Effector memory CD8-positive, alpha-beta T cell (primary cell): ENCODE measurements around the gene DDOST.
"Not testable (repeated sequence)": the region's sequence is repeated elsewhere in the genome, so short reads cannot be mapped to it uniquely, and the experiment has no call there.

ENCODE experiments used
- ATAC-seq: fragments of 150-1000 bp; cut with Tn5 transposase; replicated peaks from 2 replicates; pipeline ENCODE4 v1.10.0; 2021; ENCODE audit warnings: mild to moderate bottlenecking, moderate library complexity
- DNase-seq, 3 experiments: peaks; one replicate each; pipeline ENCODE4 v3.0.0; 2021
- H3K27ac Mint-ChIP-seq, 2 donors: one replicate each; pipeline ENCODE4 v1.8.0; 2022; ENCODE audit warnings: mild to moderate bottlenecking in 2 of 2, mixed read lengths in 2 of 2, moderate library complexity in 2 of 2
- H3K27me3 Mint-ChIP-seq, 2 donors: one replicate each; pipeline ENCODE4 v1.8.0; 2022; ENCODE audit warnings: mixed read lengths in 2 of 2
- H3K36me3 Mint-ChIP-seq: one replicate; pipeline ENCODE4 v1.8.0; 2022; ENCODE audit warnings: mild to moderate bottlenecking, moderate library complexity, mixed read lengths; ENCODE audit not compliant: insufficient read depth
- H3K4me1 Mint-ChIP-seq, 2 donors: one replicate each; pipeline ENCODE4 v1.8.0; 2022; ENCODE audit warnings: low read depth in 2 of 2, mixed read lengths in 2 of 2
- H3K4me3 Mint-ChIP-seq, 2 donors: one replicate each; pipeline ENCODE4 v1.8.0; 2022; ENCODE audit warnings: mild to moderate bottlenecking in 2 of 2, mixed read lengths in 2 of 2, moderate library complexity in 2 of 2
- H3K9me3 Mint-ChIP-seq, 2 donors: one replicate each; pipeline ENCODE4 v1.8.0; 2022; ENCODE audit warnings: mixed read lengths in 2 of 2

DDOST gene

DNA sequence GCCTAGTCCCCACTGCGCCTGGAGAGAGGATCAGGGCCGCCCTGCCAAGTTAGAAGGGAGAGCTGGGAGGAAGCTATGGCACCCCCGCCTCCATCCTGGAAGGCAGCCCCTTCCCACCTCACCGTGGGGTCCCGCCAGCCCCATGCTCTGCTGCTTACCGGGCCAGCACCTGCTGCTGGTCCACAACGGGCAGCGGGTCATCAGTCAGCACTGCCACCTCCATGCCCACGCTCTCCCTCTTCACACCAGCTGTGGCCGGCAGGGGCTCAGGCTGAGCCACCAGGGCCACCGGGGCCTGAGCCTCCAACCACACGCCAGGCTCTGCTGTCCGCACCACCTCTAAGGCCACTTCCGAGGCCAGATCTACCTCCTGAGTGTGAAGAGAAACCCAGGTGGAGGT is 23.5 kb upstream of the DDOST start:
- DNase-seq, result no peak
- Mint-ChIP-seq H3K36me3 (peaks cover 8% of the 10 kb centered on the region), H3K9me3 (no peaks in the 10 kb centered on the region), H3K4me1 (peaks cover 0 to 4% of the 10 kb centered on the region in 2 donors), H3K4me3 (no peak overlapping the region), H3K27ac (no peak overlapping the region), H3K27me3 (peaks cover 22 to 37% of the 10 kb centered on the region in 2 donors)
- no peak for ATAC-seq

DNA sequence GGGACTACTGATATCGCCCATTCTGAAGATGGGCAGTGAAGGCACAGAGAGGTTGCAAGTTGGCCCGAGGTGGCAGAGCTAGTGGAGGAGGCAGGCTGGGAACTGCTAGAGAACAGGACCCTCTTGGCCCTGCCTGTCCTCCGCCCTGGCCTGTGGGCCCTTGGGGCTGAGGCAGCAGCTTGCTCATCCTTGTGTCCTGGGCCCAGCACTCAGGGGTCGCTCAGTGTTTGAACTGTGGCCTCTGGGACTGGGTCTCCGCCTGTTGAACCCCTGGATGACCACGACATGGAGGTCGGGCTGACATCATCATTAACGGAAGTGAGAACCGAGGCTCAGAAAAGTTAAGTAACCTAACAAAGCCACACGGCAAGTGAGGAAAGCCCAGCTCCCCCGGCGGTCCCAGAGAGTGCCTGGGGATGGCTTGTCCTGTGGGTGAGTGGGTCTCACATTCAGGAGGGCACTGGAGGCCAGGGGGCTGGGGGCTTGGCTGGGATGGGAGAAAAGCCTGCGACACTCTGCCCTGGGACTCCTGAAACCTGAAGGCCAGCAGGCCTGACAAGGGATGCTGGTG is 23.0 kb upstream of the DDOST start:
- Mint-ChIP-seq H3K36me3 (peaks cover 8% of the 10 kb centered on the region), H3K27me3 (peaks cover 22 to 37% of the 10 kb centered on the region in 2 donors), H3K4me3 (no peak overlapping the region), H3K9me3 (no peaks in the 10 kb centered on the region), H3K27ac (no peak overlapping the region), H3K4me1 (peaks cover 0 to 4% of the 10 kb centered on the region in 2 donors)
- no peak for DNase-seq
- no peak for ATAC-seq

DNA sequence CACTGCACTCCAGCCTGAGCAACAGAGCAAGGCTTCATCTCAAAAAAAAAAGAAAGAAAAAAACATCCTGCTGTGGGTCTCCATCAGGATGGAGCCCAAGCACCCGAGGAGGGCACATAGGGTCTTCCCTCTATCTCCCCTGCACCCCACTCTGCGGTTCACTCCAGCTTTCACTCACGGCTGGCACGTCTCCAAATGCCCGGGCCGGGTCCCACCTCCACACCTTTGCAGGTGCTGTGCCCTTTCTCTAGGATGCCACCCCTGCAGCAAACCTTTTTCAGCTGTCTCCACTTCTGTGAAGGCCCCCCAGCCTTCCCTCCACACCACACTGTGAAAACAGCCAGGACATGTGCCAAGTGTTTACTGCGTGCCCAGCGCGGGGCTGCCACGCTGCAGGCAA is 22.4 kb upstream of the DDOST start:
- Mint-ChIP-seq H3K27ac (no peak overlapping the region), H3K27me3 (peaks cover 26 to 37% of the 10 kb centered on the region in 2 donors), H3K4me1 (peaks cover 5% of the 10 kb centered on the region in 2 donors), H3K9me3 (no peaks in the 10 kb centered on the region), H3K36me3 (peaks cover 8% of the 10 kb centered on the region), H3K4me3 (no peak overlapping the region)
- DNase-seq, result no peak
- ATAC-seq, result no peak

DNA sequence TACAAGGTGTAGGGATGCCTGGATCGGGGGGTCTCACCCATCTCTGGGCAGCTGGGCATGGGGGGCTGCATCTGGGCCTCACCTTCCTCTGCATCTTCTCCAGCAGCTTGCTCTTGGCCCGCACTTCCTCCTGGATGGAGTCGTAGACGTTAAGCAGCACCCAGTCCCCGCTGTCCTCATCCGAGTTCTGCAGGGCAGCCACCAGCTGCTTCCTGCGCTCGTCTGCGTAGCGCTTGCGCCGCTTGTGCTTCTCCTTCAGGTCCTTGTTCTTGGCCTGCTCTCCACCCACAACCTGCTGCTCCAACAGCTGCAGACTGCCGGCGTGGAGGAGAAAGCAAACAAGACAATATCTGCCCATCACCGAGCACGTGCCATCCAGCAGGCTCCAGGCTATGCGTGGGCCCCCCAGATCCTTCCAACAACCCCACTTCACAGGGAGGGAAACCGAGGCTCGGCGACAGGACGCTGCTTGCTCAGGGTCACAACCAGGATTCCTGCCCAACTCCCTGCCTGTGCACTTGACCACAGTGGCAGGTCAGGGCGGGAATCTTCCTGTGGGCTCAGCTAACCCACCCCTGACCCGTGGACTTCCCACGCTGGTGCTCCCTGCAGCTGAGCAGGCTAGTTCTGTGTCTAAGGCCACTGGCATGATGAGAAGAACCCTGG is 21.5 kb upstream of the DDOST start:
- H3K4me3 Mint-ChIP-seq, result no peak overlapping the region
- ATAC-seq, result no peak
- H3K36me3 Mint-ChIP-seq, result peaks cover 8% of the 10 kb centered on the region
- H3K9me3 Mint-ChIP-seq, result no peaks in the 10 kb centered on the region
- DNase-seq, result no peak
- peaks cover 35 to 37% of the 10 kb centered on the region in 2 donors for H3K27me3 Mint-ChIP-seq
- peaks cover 8 to 9% of the 10 kb centered on the region in 2 donors for H3K4me1 Mint-ChIP-seq
- no peak overlapping the region for H3K27ac Mint-ChIP-seq

DNA sequence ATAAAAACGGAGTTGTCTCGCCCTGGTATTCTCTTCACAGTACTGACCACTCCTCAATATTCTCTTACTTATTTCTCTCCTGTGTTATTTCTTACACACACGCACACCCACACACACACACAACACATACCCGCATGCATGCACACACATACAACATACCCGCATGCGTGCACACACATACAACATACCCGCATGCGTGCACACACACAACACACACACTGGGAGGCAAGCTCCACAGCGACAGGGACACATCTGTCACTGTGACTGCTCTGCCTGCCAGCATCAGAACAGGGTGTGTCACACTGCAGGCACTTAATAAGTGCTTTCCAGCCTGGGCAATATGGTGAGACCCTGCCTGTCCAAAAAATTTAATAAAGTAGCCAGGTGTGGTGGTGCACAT is 20.8 kb upstream of the DDOST start:
- Mint-ChIP-seq H3K4me3 (no peak overlapping the region), H3K27me3 (peaks cover 36 to 37% of the 10 kb centered on the region in 2 donors)
- ATAC-seq, result no peak

DNA sequence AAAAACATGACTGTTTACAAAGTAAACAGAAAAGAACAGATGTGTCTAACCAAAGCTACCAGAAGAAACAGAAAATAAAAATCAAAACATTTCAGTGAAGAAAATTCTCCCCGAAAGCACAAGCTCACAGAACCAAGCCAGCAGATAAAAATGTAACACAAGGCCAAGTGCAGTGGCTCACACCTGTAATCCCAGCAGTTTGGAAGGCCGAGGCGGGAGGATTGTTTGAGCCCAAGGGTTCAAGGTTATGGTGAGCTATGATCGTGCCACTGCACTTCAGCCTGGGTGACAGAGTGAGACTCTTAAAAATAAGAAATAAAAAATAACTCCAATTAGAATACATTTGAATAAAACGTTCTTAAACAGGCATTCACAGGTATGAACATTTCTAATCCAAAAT is 19.1 kb upstream of the DDOST start:
- Mint-ChIP-seq H3K36me3 (peaks cover 8% of the 10 kb centered on the region), H3K27ac (no peak overlapping the region), H3K4me1 (peaks cover 8 to 9% of the 10 kb centered on the region in 2 donors), H3K9me3 (no peaks in the 10 kb centered on the region), H3K4me3 (no peak overlapping the region), H3K27me3 (peaks cover 30 to 37% of the 10 kb centered on the region in 2 donors)
- ATAC-seq, result no peak
- DNase-seq, result no peak

More for the DNA sequence above, 20.8 kb upstream of the DDOST start:
- no peak overlapping the region for H3K27ac Mint-ChIP-seq
- H3K4me1 Mint-ChIP-seq, result peaks cover 8 to 9% of the 10 kb centered on the region in 2 donors
- H3K9me3 Mint-ChIP-seq, result no peaks in the 10 kb centered on the region
- no peak for DNase-seq
- peaks cover 8% of the 10 kb centered on the region for H3K36me3 Mint-ChIP-seq

DNA sequence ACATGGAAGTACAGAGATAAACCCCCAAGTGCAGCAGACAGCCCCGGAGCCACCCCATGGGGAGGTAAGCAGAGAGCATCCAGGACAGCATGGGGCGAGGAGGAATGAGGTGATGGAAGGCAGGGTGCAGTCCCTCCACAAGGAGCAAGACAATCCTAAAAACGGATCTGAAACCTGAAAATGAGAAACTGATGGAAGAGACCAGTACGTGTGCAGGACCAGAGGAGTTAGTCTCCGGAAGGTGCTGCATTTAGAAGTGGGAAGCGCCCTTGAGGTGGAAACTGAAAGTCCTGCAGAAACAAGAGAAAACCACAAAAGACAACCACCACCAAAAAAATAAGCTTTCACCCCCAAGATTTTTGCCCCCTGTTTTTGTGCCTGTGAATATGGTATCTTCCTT is 17.4 kb upstream of the DDOST start:
- H3K36me3 Mint-ChIP-seq, result peaks cover 6% of the 10 kb centered on the region
- H3K4me1 Mint-ChIP-seq, result peaks cover 8 to 9% of the 10 kb centered on the region in 2 donors
- no peak overlapping the region for H3K27ac Mint-ChIP-seq
- DNase-seq (no peak), ATAC-seq (peak; percentile 33)
- no peaks in the 10 kb centered on the region for H3K9me3 Mint-ChIP-seq
- peak overlapping the region; percentile 17 to 79 for H3K4me3 Mint-ChIP-seq
- H3K27me3 Mint-ChIP-seq, result peaks cover 14 to 26% of the 10 kb centered on the region in 2 donors

DNA sequence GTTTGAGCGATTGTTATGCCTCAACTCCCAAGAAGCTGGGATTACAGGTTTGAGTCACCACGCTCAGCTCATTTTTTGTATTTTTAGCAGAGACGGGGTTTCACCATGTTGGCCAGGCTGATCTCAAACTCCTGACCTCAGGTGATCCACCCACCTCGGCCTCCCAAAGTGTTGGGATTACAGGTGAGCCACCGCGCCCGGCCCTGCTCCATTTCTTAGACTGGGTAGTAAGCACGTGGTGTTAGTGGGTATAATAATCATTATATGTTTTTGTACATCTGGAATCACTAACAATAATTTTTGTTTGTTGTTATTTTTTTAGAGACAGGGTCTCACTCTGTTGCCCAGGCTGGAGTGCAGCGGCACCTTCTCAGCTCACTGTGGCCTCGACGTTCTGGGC is 12.5 kb upstream of the DDOST start:
- not testable (repeated sequence) for H3K27ac Mint-ChIP-seq, H3K36me3 Mint-ChIP-seq, ATAC-seq, H3K4me3 Mint-ChIP-seq, DNase-seq, H3K4me1 Mint-ChIP-seq, H3K9me3 Mint-ChIP-seq
- H3K27me3 Mint-ChIP-seq, result peaks cover 25 to 32% of the 10 kb centered on the region in 2 donors

DNA sequence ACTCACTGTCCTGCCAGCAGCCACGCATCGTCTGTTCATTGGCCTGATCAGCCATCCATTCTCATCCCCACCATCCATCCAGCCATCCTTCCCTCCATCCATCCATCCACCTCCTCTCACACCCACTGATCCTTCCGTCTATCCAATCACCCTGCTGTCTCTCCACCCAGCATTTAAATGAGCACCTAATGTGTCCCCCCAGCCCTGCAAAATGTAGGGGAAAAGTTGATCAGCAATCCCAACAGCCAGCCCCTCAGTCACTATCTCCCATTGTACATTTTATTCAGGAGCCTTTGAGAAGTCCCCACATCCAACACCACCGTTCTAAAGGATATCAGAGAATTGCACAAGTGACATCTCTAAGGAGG is 11.1 kb upstream of the DDOST start:
- H3K9me3 Mint-ChIP-seq, result no peaks in the 10 kb centered on the region
- no peak overlapping the region for H3K4me3 Mint-ChIP-seq
- DNase-seq, result no peak
- H3K27ac Mint-ChIP-seq, result no peak overlapping the region
- peaks cover 15 to 32% of the 10 kb centered on the region in 2 donors for H3K27me3 Mint-ChIP-seq
- ATAC-seq, result no peak
- no peaks in the 10 kb centered on the region for H3K4me1 Mint-ChIP-seq
- no peaks in the 10 kb centered on the region for H3K36me3 Mint-ChIP-seq

DNA sequence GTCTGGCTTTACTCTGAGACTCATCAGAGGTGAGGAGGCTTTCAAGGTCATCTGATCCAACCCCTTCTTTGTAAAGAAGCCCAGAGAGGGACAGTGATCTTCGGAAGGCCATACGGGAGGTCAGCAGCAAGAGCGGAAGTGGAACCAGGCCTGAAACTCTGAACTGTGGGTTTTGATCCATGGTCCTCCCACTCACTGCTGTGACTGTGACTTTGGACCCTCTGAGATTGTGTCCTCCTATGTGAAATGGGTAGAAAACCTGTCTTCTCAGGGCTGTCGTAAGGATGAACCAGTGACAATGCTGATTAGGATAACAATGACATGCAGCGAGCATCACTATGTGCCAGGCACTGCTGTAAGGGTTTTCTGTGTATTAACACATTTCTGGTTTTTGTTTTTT is 9.8 kb upstream of the DDOST start:
- Mint-ChIP-seq H3K27ac (no peak overlapping the region), H3K9me3 (no peaks in the 10 kb centered on the region), H3K27me3 (peaks cover 14 to 28% of the 10 kb centered on the region in 2 donors), H3K4me1 (peaks cover 3 to 4% of the 10 kb centered on the region in 2 donors), H3K36me3 (no peaks in the 10 kb centered on the region), H3K4me3 (no peak overlapping the region)
- ATAC-seq (no peak), DNase-seq (no peak)

DNA sequence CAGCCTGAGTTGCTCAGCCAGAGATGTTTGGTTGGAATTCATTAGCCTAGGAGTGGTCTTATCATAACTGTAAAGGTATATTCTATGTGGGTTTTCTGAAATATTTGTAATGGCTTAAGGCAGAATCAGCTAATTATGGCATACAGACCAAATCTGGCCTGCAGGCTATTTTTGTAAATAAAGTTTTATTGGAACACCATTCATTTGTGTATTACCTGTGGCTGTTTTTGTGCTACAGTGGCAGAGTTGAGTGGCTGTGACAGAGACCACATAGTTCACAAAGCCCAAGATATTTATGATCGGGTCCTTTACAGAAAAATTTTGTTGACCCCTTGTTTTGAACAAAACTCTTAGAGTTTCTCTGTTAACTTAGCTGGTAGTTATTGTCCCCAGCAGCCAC is 7.4 kb upstream of the DDOST start:
- no peak for DNase-seq
- Mint-ChIP-seq H3K4me3 (no peak overlapping the region), H3K27ac (no peak overlapping the region), H3K9me3 (no peaks in the 10 kb centered on the region), H3K27me3 (peaks cover 10 to 22% of the 10 kb centered on the region in 2 donors), H3K4me1 (peaks cover 3 to 4% of the 10 kb centered on the region in 2 donors), H3K36me3 (no peaks in the 10 kb centered on the region)
- ATAC-seq, result no peak

DNA sequence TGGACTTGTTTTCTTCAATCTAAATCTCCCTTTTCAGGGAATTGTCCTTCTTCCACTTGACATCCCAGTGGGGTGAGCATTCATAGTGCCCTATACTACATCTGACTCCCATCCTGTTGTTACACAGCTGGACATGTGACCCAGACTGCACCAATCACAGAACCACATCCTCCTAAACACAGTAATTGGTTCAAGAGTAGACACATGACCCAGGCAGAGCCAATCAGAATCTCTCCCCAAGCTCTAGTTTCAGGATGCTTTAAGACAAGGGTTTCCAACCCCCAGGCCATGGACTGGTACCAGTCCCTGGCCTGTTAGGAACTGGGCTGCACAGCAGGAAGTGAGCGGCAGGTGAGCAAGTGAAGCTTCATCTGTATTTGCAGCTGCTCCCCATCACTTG is 5.6 kb upstream of the DDOST start:
- Mint-ChIP-seq H3K9me3 (no peaks in the 10 kb centered on the region), H3K4me3 (no peak overlapping the region), H3K4me1 (peaks cover 12 to 15% of the 10 kb centered on the region in 2 donors), H3K36me3 (no peaks in the 10 kb centered on the region), H3K27me3 (peaks cover under 1 to 10% of the 10 kb centered on the region in 2 donors), H3K27ac (no peak overlapping the region)
- ATAC-seq (peak; percentile 29), DNase-seq (no peak)

DNA sequence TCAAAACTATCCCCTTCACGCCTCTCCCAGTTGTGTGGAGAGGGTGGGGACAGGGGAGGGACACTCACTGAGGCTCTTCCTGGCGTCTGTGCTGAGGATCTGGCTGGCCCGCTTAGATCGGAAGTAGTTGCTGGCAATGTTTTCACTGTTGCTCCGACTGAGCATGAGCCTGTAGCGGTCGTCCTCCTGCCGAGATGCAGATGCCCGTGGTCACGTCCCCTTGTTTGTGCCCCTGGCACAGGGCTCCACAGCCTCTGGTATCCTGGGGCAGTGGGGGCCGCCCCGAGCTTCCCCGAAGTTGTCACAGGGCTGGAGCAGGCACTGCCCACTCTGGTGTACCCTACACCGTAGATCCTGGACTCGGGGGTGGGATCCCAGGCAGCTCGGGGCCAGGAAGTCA is 5.0 kb upstream of the DDOST start:
- DNase-seq (no peak), ATAC-seq (no peak)
- Mint-ChIP-seq H3K36me3 (peaks cover 3% of the 10 kb centered on the region), H3K4me3 (no peak overlapping the region), H3K9me3 (no peaks in the 10 kb centered on the region), H3K27ac (no peak overlapping the region), H3K4me1 (peaks cover 17 to 19% of the 10 kb centered on the region in 2 donors), H3K27me3 (peaks cover 0 to 8% of the 10 kb centered on the region in 2 donors)

DNA sequence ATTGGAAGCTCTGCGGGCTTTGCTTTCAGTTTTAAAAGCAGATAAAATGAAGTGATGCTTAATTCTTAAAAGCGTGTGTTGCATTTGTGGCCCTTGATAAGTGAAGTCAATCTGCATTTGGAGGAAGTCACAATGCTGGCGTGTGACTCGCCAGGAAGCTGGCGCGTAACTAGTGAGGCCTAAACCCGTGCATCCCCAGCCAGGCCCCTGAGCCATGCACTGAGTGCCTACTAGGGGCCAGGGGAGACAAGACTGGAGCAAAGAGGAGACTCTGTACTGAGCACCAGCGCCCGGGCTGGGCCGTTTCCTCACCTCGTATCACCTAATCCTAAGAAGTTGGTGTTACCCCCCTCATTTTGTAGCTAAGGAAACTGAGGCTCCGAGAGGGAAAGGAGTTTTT is 4.6 kb upstream of the DDOST start:
- Mint-ChIP-seq H3K36me3 (peaks cover 8% of the 10 kb centered on the region), H3K27me3 (peaks cover 0 to 7% of the 10 kb centered on the region in 2 donors), H3K27ac (no peak overlapping the region), H3K9me3 (no peaks in the 10 kb centered on the region), H3K4me1 (peaks cover 19 to 22% of the 10 kb centered on the region in 2 donors), H3K4me3 (no peak overlapping the region)
- ATAC-seq (no peak), DNase-seq (no peak)
